Amygdala (tissue), 56 donors: ENCODE data around the gene ARHGAP28.
A peak's percentile ranks its signal among the peaks of the same experiment; 100 is the strongest.
"Not testable (repeated sequence)": the region's sequence is repeated elsewhere in the genome, so short reads cannot be mapped to it uniquely, and the experiment has no call there.

Experiments
- DNase-seq, 56 donors: peaks; one replicate each; lab custom pipeline; 2025; lab: John Stamatoyannopoulos, UW

Gene ARHGAP28

GRCh38 chr18:6891788-6892187 lies 162.3 kb downstream of the ARHGAP28 start:
- no peak for DNase-seq

- DNase-seq, result no peak
Observed at GRCh38 chr18:6901286-6901926, 171.9 kb downstream of the ARHGAP28 start.

DNA sequence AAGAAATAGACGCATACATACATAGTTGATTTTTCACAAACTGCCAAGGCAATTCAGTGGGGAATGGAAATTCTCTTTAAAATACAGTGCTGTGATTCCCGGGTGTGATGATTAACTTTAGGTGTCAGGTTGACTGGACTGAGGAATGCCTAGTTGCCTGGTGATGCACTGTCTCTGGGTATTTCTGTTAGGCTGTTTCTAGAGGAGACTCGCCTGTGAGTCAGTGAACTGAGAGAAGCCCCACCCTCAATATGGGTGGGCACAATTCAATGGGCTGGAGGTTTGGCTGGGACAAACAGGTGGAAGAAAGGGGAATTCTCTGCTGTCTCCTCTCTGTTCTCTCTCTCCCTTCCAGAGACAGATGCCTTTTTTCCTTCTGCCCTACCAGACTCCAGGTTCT lies 187.6 kb downstream of the ARHGAP28 start:
- no peak for DNase-seq

DNA sequence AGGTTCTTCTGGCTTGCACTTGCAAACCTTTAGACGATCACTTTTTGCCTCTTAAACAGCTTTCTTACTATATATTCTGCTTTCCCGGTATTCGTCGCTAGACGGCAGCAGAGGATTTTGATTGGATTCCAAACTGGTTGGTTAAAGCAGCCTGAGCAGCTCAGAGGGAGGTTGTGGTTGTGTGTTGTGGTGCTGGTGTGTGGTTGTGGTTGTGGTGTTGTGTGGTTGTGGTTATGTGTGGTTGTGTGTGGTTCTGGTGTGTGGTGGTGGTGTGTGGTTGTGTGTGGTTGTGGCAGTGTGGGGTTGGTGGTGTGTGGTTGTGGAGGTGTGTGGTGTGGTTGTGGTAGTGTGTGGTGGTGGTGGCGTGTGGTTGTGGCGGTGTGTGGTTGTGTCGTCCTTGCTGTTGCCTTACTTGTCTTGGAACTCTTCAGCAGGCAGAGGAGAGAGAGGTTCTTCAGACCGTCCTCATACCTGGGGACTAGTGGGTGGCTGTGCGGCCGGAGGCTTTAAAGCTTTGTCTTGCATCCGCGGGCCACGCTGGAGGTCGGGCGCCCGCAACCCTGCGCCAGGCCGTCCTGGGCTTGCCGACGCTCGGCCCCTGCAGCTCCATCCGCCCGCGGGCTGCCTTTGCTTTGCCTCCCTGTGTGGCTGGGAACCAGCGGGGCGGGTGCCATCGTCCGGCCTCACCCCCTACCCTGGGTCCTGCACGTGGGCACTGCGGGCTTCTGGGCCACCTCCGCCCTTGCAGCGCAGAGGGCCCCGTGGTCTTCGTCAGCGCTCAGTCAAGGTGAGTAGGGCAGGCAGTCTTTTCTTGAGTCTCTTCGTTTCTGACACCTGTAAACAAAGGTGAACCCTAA lies 190.8 kb downstream of the ARHGAP28 start:
- DNase-seq, result peak in 15 of 56 donors; percentile 1 to 72 (median 5)

- DNase-seq, result no peak
Observed at GRCh38 chr18:6921571-6921970, 192.1 kb downstream of the ARHGAP28 start.

GRCh38 chr18:6923220-6923619 lies 193.7 kb downstream of the ARHGAP28 start:
- DNase-seq, result no peak

DNA sequence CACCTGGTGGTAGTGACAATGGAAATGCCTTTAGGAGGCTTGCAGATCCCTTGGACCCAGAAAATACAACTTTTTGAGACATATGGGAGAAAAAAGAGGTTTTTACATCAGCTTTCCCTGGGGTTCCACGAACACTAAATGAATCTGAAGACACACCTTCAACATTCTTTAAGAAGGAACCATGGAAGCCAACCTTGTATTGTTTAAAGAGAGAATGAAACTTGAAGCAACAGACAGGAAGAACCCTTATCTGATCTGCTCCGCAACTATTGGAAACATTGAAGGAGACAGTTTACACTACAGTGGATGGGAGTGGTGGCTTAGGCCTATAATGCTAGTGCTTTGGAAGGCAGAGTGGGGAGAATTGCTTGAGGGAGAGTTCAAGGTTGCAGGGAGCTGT lies 197.6 kb downstream of the ARHGAP28 start:
- no peak for DNase-seq

- DNase-seq, result no peak
Observed at GRCh38 chr18:6928359-6928758, 198.8 kb downstream of the ARHGAP28 start.

DNA sequence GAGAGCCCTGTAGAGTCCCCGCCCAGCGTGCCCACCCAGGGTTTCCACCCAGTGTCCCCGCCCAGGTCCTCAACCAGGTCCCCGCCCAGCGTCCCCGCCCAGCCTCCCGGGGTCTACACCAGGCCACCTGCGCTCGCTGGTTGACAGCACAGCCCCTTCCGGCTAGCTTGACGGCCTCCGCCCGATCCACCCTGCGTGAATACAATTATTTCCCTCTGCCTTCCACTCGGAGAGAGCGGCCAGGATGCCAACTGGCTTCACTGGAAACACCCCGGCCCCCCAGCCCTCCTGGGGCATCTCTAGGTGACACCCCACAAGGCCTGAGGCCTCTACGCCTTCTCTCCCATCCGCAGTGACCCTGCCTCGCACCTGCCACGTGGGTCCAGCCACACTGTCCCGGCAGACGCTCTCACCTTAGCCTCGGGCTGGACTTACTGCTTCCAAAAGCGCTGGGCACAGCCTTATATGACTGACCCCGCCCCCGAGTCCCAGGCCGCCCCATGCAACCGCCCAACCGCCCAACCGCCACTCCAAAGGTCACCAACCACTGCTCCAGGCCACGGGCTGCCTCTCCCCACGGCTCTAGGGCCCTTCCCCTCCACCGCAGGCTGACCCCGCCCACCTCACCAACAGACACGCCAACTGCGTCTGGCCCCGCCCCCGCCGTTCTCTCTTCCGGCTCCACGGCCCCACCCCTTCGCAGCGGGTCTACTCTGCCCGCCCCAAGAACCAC lies 200.0 kb downstream of the ARHGAP28 start:
- DNase-seq, result no peak

- no peak for DNase-seq
Observed at GRCh38 chr18:6934859-6935258, 205.3 kb downstream of the ARHGAP28 start.

DNA sequence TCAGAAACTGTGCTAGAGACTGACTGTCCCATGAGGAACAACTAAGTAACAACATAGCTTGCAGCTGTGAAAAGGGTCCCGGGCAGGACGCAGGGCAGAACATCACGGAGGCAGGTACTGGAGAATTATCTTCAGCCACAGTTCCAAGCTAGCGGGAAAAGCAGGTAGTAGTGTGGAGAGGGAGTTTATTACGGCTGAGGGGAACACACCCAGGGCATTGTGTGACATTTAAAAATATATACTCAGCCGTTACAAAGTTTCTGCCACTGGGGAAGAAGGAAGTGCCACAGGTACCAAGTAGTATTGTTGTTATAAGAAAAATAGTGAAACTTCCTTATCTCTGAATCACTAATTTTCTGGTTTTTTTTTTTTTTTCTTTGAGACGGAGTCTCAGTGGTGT lies 208.5 kb downstream of the ARHGAP28 start:
- no peak for DNase-seq

DNA sequence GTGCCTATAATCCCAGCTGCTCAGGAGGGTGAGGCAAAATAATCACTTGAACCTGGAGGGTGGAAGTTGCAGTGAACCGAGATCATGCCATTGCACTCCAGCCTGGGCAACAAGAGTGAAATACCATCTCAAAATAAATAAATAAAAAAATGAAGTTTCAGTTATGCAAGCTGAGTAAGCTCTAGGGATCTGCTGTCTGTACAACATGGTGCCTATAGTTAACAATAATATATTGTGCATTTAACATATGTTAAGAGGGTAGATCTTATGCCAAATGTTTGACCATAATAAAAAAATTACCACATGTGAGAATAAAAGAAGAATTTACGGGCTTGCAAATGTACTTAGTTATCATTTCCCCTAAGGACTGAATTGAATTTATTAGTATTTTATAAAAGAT lies 208.9 kb downstream of the ARHGAP28 start:
- not testable (repeated sequence) for DNase-seq

DNA sequence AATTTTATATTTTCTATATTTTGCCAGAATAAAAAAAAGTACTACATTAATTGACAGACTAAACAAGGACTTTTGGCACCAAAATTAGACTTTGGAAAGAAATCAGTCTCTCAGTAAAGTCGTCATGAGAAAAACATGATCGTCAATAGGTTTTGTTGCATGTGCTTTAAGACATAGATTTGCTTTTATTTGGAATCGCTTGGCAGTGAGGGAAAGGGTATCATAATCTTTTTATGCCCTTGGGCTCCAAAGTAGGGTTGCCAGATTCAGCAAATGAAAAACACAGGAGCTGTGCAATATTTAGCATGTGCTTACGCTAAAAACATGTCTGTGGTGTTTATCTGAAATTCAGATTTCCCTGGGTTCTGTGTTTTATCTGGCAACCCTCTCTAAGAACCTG lies 210.5 kb downstream of the ARHGAP28 start:
- DNase-seq, result no peak

DNA sequence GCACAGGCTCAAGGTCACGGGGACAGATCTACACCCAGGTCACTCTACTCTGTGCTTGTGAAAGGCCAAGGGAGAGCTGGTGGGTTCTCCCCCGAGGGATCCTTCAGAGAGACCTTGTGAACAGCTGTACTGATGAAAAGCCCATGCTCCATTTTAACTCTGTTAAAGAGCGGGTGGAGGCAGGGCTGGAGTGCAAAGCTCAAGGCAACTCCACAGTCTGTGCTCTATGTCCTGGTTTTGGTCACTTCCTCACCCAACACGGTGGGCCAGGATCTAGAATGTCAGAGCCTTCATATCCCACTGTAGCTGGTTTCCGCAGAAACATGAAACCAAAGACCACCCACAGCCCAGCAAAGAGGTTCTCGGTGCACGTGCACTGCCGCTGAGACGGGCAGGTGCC lies 210.9 kb downstream of the ARHGAP28 start:
- no peak for DNase-seq

DNA sequence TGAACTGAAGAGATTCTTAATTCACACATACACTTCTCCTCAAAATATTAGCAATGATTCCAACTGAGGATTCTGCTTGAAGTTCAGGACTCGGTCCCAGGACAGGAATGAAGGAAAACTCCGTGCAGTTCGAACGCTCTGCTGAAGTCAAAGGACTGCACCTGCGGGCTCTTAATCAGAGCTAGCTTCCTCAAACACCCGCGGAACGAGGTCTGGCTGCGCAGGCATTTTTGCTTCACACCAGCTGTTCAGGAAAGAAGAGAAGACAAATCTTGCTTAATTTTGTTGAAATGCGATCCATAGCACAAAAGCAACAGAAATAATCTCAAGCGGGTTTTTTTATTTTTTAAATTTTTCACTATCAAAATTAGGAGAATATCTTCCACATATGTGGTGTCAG lies 212.5 kb downstream of the ARHGAP28 start:
- no peak for DNase-seq

DNA sequence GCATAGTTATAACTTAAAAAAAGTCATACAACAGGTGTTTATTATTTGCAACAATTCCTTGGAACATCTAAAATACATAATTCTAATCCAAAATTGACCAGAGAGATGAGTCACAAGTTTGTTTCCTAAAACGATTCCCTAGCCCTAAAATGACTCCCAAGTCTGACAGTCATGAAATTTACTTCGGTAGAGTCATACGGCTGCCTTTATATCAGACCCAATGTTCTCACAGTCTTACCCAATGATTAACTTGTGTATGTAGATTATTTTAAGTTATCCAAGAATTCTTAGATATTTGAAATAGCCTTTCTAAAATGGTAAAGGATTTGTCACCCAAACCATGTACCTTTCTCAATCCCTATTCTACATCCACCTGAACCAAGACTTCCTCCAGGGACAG lies 213.2 kb downstream of the ARHGAP28 start:
- DNase-seq, result no peak

GRCh38 chr18:6943143-6943542 lies 213.6 kb downstream of the ARHGAP28 start:
- no peak for DNase-seq

DNA sequence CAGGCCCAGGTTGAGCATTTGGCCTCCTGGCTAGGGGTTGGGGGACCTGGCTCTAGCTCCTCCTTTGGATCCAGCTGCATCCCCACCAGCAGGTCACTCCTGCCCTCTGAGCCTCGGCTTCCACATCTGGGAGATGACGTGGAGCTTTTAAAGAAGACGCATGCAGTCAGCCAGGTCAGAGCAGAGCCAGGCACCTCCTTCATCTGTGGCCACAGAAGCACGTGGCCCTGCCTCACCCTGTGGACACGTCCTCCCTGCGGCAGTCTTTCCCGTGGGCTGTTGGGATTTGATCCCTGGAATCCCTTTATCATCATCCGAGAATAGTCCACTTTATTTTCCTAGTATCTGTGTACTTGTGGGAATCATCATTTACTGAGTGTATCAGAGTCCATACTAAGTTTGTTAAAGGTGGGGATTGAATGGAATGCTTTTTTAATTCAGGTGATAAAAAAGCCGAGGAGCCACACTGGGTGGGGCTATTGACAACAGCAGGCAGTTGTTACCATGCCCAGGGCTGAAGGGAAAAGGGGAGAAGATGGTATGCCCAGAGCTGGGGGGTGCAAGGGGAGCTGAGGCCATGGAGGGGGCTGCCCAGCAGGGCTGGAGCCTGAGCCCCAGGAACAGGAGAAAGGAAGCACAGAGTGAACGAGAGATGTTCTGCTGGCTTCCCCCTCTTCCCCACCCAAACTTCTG lies 218.0 kb downstream of the ARHGAP28 start:
- no peak for DNase-seq

- no peak for DNase-seq
Observed at GRCh38 chr18:6948281-6949055, 219.0 kb downstream of the ARHGAP28 start.
